NK-92 (cell line): Measurements from ENCODE around the gene SEMA4D.

Source experiments
- DNase-seq: peaks from one replicate; lab custom pipeline; 2025; ENCODE audit not compliant: unreplicated experiment; lab: John Stamatoyannopoulos, UW

SEMA4D gene

DNA sequence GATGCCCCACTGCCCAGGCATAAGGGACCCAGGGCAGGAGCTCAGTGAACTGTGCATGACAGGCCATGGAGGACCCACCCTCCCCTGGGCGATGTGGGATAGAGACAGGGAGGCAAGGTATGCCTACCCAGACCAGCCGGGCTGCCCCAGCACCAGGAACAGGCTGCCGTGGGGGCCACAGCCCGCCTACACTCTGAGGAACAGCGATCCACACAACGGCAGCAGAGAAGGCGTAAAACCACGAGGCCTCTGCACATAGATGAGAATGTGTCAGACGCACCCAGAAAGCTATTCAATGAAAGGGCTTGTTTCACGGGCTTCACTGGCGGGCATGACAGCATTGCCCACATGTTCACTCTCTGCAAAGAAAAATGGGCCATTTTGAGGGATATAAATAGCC is 49.5 kb downstream of the SEMA4D start:
- DNase-seq, result no peak

DNA sequence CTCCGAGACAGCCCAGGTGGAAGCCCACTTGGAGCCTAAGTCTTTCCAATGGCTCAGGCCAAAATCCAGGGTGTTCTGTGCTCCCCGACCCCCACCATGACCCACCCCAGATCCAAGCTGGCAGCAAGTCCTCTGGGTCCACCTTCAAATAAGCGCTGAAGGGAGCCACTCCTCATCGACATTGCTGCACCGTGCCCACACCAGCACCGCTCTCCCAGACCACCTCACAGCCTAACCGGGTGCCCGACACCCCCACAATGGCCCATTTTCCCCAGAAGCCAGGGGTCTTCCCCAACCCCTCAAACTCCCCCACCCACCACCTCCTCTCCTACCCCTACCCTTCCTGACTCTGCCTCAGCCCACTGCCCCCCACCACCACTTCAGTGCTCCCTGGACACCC is 50.5 kb downstream of the SEMA4D start:
- DNase-seq, result no peak

DNA sequence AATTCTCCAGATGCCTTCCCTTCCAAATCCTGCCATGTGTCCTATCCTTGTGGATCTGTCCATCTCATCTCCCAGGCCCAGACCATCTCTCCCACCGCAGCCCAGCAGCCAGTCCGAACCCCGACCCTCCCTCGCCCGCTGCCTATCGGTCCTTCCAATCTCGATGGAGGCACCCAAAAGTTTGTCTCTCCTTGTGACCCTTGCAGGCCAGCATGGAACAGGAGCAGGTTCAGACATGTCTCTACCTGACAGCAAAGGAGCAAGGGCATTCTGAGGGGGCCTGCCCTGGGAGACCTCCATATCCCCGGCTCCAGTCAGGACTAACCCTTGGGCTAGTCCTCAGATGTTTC is 51.0 kb downstream of the SEMA4D start:
- no peak for DNase-seq

DNA sequence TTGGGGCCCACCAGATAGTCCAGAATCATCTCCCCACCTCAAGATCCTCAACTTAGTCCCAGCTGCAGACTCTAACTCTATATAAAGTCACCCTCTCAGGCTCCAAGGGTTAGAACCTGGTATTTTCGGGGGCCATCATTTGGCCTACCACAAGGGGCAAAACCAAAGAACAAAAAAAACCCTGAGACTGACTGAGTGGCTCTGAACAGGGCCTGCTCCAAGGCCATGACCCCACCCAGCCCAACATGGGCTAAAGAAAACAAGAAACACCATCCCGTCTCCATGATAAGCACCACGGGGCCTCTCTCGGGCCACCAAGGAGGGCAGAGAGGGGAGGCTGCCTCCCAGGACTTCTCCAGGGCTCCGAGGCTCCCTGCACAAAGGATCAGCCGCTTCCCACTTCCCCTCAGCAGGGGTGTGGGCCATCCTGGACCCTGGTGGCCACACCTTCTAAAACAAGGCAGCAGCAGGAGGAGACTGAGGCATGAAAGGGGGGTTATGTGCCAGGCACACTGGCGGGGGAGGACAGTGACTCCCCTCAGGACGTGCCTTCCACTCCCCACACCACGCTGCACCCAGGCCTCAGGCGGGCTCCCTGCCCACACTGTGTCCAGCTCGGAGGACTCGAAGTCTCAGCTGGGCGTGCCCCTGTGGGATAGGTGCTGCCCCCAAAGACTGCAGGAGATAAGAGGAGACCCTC is 51.5 kb downstream of the SEMA4D start:
- DNase-seq, result no peak

GRCh38 chr9:89445801-89446251 is 52.1 kb downstream of the SEMA4D start:
- DNase-seq, result no peak

DNA sequence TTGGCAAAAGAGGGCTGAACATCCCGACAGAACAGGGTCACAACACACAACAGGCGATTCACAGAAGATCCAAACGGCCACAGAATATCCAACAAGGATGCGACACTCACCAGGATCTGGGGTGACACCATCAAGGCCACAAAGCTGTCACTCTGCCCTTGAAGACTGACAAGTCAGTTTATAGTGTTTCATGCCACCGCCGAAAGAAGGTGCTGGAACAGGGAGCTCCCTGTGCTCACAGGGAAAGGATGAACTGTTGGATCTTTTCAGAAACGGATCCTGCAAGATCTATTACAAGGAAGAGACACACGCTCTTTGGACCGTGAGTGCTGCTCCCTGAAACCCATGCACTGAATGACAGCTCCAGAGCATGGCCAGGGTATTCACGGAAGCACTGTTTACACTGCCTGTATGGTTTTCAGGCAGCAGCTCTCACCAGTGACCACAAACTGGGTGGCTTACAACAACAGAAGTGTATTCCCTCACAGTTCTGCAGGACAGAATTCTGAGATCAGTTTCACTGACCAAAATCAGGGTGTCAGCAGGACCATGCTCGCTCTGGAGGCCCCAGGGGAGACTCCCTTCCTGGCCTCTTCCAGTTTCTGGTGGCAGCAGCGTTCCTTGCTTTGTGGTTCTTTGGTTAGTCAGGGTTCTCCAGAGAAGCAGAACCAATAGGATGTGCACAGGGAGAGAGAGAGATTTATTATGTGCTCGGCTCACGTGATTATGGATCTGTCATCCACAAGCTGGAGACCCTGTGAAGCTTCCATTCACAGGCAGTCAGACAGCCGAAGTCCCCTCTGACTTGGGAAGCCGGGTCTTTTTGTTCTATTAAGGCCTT is 52.8 kb downstream of the SEMA4D start:
- no peak for DNase-seq

GRCh38 chr9:89444274-89444673 is 53.6 kb downstream of the SEMA4D start:
- DNase-seq, result no peak

DNA sequence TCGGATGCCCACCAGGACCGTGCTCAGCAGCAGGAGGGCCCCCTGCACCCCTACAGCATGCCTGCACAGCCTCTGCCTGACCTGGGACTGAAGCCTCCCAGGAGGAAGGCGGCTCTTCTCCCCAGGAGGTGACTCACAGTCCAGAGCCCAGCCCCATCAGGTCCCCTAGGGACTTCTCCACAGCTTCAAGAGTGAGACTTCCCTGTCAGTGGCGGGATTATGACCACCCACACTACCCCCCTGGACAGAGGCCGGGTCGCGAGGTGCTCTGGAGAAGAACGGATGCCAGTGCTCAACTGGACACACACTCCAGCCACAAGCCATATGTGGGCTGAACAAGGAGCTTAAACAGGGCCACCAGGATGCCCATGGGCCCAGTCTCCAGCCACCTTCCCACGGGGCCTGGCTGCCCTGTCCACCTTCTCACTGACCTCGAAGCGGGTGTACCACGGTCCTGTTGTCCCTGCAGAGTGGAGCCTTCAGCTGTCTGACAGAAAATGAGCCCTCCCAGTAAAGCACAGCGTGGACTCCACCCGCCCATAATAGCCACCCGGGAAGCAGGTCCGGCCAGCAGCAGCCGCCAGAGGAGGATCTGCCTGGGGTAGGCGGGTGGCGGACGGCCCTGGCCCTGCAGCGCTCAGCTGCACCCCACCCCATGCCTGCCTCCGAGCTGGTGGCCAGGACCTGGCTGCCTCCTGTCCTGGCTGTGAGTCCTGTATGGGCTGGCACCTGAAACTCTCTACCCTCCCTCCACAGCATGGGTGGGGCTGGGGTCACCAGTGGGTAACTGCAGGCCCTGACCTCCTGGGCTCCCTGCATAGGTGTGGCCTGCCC is 54.7 kb downstream of the SEMA4D start:
- DNase-seq, result no peak

- no peak for DNase-seq
Observed at GRCh38 chr9:89442501-89442978, 55.4 kb downstream of the SEMA4D start.

DNA sequence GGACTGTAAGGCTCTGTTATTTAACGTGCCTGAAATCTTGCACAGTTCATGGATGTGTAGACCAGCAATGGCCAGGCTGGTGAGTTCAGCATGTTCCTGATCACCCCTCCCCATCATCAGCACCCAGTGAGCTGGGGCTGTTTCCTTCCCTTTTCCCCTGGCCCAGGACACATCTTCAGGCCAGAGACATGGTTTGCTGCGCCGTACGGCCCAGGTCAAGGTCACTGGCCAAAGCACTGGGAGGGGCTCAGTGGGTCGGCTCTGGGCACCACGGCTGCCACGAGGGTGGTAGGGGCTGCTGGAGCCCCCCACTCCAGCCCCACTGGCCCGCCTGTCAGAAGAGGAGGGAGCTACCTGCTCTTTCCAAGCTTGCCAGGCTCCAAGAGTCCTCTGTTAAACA is 55.9 kb downstream of the SEMA4D start:
- no peak for DNase-seq

GRCh38 chr9:89441655-89441970 is 56.3 kb downstream of the SEMA4D start:
- no peak for DNase-seq

- no peak for DNase-seq
Observed at GRCh38 chr9:89440951-89441654, 56.8 kb downstream of the SEMA4D start.

DNA sequence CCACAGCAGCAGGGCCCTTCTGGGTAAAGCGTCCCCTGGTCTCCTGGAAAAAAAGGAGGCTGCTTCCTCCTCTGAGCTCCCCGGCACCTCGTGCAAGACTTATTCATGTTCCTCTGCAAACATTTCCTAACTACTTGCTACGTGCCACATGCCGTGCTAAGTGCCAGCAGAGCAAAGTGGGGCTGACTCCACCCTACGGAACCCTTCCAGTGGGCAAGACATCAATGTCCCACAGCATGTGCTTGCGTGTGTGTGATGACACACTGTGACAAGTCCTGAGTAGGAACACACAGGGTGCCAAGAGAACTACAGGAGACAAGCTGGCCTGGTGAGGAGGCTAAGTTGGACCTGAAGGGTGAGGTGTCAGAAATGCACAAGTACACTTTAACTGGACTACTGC is 57.4 kb downstream of the SEMA4D start:
- DNase-seq, result no peak

- DNase-seq, result no peak
Observed at GRCh38 chr9:89440046-89440445, 57.9 kb downstream of the SEMA4D start.

GRCh38 chr9:89439571-89439970 is 58.3 kb downstream of the SEMA4D start:
- DNase-seq, result no peak

GRCh38 chr9:89438194-89438593 is 59.7 kb downstream of the SEMA4D start:
- no peak for DNase-seq

DNA sequence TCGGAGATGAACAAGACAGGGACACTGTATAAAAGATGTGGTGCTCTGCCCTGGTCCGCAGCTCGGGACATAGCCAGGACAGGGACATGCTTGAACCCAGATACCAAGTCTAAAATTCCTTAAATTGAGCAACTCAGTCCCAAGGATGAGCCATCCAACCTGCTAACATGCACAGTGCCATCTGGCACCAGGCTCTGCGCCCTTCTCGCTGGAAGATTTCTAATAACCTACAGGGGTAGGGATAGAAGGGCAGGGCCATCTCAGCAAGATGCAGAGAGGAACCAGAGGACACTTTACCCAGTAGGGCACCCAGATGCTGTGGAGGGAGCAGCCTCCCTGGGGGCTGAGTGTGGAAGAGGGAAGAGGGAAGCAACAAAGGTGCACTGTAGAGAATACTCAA is 60.1 kb downstream of the SEMA4D start:
- no peak for DNase-seq

DNA sequence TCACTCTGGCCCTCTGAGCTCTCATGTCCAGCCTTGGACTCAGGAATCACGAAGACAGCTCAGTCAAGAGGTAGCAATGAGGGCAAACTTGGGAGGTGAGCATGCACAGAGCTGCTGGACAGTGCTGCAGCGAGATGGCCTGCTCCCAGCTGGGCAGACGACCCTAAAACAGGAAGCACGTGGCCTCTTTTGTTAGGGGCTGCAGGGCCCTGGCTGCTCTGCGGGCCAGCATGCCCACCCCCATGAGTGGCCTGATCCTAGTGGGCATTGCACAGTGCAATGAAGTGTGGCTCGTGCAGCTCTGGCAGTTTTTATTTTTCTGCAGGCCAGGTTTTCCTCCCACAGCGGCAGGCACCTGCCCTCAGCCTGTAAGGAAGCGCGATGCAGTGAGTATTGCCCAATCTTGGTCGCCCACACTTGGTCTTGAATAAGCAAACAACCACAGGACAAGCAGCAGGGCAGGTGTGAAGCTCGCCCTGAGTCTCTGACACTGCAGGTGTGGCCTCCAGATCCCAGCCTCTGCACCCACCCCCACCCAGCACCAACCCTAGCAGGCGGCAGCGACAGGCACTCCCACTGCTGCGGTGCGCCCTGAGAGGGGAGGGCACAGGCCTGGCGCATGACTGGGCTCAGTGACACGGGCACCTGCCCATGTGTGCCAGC is 60.8 kb downstream of the SEMA4D start:
- DNase-seq, result no peak

GRCh38 chr9:89436326-89436725 is 61.6 kb downstream of the SEMA4D start:
- DNase-seq, result no peak

DNA sequence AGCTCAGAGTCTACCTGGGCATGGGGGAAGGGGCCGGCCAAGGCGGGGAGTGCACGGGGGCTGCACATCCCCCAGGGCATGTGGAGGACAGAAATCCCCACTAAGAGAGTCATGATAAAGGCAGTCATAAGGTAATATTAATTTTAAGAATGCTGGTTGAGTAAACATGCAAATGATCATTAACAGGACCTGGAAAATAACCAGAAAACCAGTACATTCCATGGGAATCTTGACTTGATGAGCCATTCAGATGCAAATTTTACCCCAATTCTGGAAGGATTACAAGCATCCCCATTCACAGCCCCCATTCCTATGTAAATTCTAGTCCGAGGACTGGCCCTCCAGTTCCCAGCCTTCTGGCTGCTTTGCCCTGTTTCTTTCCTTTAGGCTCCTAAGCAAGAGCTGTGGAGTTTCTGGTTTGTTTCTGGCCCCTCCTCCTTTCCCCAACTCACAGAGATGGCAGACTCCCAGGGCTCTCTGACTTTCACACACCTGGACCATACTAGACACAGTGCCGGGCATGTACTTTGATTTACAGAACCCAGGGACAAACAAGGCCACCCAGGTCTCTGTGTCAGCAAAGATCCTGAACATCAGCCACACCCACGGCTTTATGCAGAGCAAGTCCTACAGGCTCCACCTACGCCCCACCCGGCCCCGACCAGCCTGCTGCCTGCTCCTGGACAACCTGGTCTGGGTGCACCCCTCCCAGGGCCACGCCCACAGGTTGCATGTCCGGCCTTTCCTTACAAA is 62.7 kb downstream of the SEMA4D start:
- DNase-seq, result no peak
